Measurements from ENCODE around the gene MAST3. TPM values are rescaled to one million over a fixed set of nuclear protein-coding genes. Genes with fewer than 3 reads are reported as not detected.

The MAST3 gene
- total and polyA plus RNA-seq, 2 of the 13 experiments (the other 11 are each of a cell fraction or from before 2014, with no cell fraction given): 4.1 to 4.6 TPM

DNA sequence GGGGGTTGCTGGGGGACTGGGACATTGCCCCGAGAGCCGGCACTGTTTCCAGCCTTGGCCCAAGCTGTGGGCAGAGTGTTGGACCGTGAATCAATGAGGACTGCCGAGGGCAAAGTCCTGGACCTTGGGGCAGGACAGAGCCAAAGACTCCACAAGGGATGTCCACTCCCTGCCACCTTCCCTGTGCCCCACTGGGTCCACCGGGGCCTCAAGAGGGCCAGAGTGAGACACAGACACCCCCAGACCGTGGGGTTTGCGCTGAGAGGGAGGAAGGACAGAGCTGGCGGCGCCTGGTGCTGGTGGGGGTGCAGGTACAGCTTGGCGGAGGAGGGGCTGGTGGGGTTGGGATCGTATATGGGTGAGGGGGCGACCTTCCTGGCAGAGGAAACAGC lies 11.8 kb downstream of the MAST3 start (continued):
- TF ChIP-seq TOPORS (CRISPR knock-in tag; IDR thresholded peaks at IDR 0.05) (no peak), CAMTA2 (CRISPR knock-in tag; IDR thresholded peaks at IDR 0.05; ENCODE audit: borderline replicate concordance) (no peak), JARID2 (CRISPR knock-in tag; IDR thresholded peaks at IDR 0.05; ENCODE audit: insufficient replicate concordance) (no peak), ZNF160 (CRISPR knock-in tag; IDR thresholded peaks at IDR 0.05) (no peak), AHDC1 (CRISPR knock-in tag; IDR thresholded peaks at IDR 0.05; ENCODE audit: borderline replicate concordance) (no peak), REPIN1 (CRISPR knock-in tag; IDR thresholded peaks at IDR 0.05; ENCODE audit: borderline replicate concordance, low read depth) (no peak), PLRG1 (conservative IDR thresholded peaks at IDR 0.05) (no peak), PATZ1 (CRISPR knock-in tag; IDR thresholded peaks at IDR 0.05) (peak; percentile 42; the same call in 1 of the 2 replicates), ISX (CRISPR knock-in tag; conservative IDR thresholded peaks at IDR 0.05) (no peak), PLSCR1 (CRISPR knock-in tag; IDR thresholded peaks at IDR 0.05; ENCODE audit: borderline replicate concordance) (no peak), SIX1 (CRISPR knock-in tag; IDR thresholded peaks at IDR 0.05; ENCODE audit: borderline replicate concordance) (no peak), DMAP1 (CRISPR knock-in tag; IDR thresholded peaks at IDR 0.05) (peak; percentile 65; the same call in 1 of the 2 replicates), KLF16 (CRISPR knock-in tag; IDR thresholded peaks at IDR 0.05) (peak in 1 of 2 experiments; percentile 36; a peak in 2 of 4 replicates), JDP2 (CRISPR knock-in tag; IDR thresholded peaks at IDR 0.05; ENCODE audit: borderline replicate concordance) (no peak; the same call in 1 of the 2 replicates), NFIC (IDR thresholded peaks at IDR 0.05; ENCODE audit: low read length) (no peak), NBN (conservative IDR thresholded peaks at IDR 0.05) (no peak), ZNF773 (CRISPR knock-in tag; IDR thresholded peaks at IDR 0.05; ENCODE audit: borderline replicate concordance) (no peak), SAP130 (CRISPR knock-in tag; IDR thresholded peaks at IDR 0.05; ENCODE audit: low read depth) (no peak; the same call in 1 of the 2 replicates), TCF7L2 (IDR thresholded peaks at IDR 0.05; ENCODE audit: low read depth, low read length) (no peak)
- TF ChIP-seq, protein P1, sequence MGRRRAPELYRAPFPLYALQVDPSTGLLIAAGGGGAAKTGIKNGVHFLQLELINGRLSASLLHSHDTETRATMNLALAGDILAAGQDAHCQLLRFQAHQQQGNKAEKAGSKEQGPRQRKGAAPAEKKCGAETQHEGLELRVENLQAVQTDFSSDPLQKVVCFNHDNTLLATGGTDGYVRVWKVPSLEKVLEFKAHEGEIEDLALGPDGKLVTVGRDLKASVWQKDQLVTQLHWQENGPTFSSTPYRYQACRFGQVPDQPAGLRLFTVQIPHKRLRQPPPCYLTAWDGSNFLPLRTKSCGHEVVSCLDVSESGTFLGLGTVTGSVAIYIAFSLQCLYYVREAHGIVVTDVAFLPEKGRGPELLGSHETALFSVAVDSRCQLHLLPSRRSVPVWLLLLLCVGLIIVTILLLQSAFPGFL (CRISPR knock-in tag; IDR thresholded peaks at IDR 0.05): no peak

Measured in HepG2 (cell line).